ENCODE results near the gene DOP1A.
A peak's percentile ranks its signal among the peaks of the same experiment; 100 is the strongest.
"Not testable (repeated sequence)": the region's sequence is repeated elsewhere in the genome, so short reads cannot be mapped to it uniquely, and the experiment has no call there.

Gene DOP1A

DNA sequence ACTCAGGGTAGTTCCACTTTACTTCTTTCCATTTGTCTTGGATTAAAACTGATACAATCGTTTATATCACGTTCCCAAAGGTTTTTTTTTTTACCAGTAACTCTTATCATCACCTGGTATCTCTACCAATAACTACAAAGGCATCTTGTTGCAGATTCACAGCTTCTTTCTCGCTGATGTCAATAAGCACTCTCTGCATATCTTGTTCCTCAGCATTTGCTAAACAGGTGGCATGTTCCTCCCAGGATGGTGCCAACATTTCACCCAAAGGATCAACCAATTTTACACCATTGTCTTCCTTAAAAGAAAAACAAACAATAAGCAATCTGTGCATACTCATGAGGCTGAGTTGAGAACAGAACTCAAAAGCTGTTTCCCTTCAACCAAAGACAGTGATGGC, 121.0 kb downstream of the DOP1A start:
- Histone ChIP-seq H2AK5ac (ENCODE audit: low read depth, low read length) (no peak overlapping the region), H2BK5ac (ENCODE audit: low read length) (no peak overlapping the region), H2BK12ac (ENCODE audit: low read length) (no peak overlapping the region), H2BK120ac (ENCODE audit: low read depth, low read length) (no peak overlapping the region), H3K27me3 (ENCODE audit: control insufficient read depth in 3 of 3, insufficient read depth in 3 of 3, low read depth in 1 of 3, low read length in 3 of 3) (no peaks in the 10 kb centered on the region), H3K79me1 (ENCODE audit: low read depth, low read length) (no peaks in the 10 kb centered on the region), H3K23ac (ENCODE audit: low read depth, low read length, poor library complexity) (no peak overlapping the region), H3K14ac (ENCODE audit: low read length) (no peak overlapping the region), H2BK15ac (ENCODE audit: low read length) (no peak overlapping the region), H3K4me1 (ENCODE audit: control insufficient read depth in 2 of 2, insufficient read depth in 1 of 2, low read depth in 1 of 2, low read length in 2 of 2) (peaks cover 2 to 3% of the 10 kb centered on the region in 2 donors), H3K4me2 (ENCODE audit: insufficient read depth, low read length, poor library complexity, severe bottlenecking) (no peak overlapping the region), H3K27ac (replicated peaks; ENCODE audit: low read length) (no peak overlapping the region), H3K4ac (ENCODE audit: low read length) (no peak overlapping the region), H3K18ac (ENCODE audit: low read length) (no peak overlapping the region), H3K9ac (ENCODE audit: low read depth, low read length, poor library complexity) (no peak overlapping the region), H3K4me3 (ENCODE audit: low read length in 2 of 2) (no peak overlapping the region), H4K91ac (ENCODE audit: low read depth, low read length, poor library complexity) (no peak overlapping the region), H3K9me3 (replicated peaks in 1 of 2; ENCODE audit: control insufficient read depth in 2 of 2, insufficient read depth in 1 of 2, low read depth in 1 of 2, low read length in 2 of 2) (no peaks in the 10 kb centered on the region), H2AFZ (ENCODE audit: low read length) (no peak overlapping the region), H3K36me3 (replicated peaks in 1 of 2; ENCODE audit: control insufficient read depth in 2 of 2, insufficient read depth in 2 of 2, low read length in 2 of 2) (peaks cover 17 to 74% of the 10 kb centered on the region in 2 donors), H4K8ac (ENCODE audit: low read depth, low read length) (no peak overlapping the region)
- no CpG with 5 or more reads among the region's 3 CpGs for WGBS, 2 donors (ENCODE audit: extremely low coverage in 2 of 2, insufficient read length in 2 of 2, insufficient replicate concordance in 1 of 2)
- DNase-seq (ENCODE audit: low spot score) = no peak

GRCh38 chr6:83190626-83191025, 123.2 kb downstream of the DOP1A start:
- peaks cover 3 to 8% of the 10 kb centered on the region in 2 donors for H3K4me1 ChIP-seq (ENCODE audit: control insufficient read depth in 2 of 2, insufficient read depth in 1 of 2, low read depth in 1 of 2, low read length in 2 of 2)
- no peak overlapping the region for H2BK15ac ChIP-seq (ENCODE audit: low read length)
- H3K4me3 ChIP-seq (ENCODE audit: low read length in 2 of 2) = no peak overlapping the region
- H3K18ac ChIP-seq (ENCODE audit: low read length) = no peak overlapping the region
- H3K9ac ChIP-seq (ENCODE audit: low read depth, low read length, poor library complexity) = peak overlapping the region; percentile 24
- DNase-seq (ENCODE audit: low spot score) = no peak
- no peak overlapping the region for H4K91ac ChIP-seq (ENCODE audit: low read depth, low read length, poor library complexity)
- H3K9me3 ChIP-seq (replicated peaks in 1 of 2; ENCODE audit: control insufficient read depth in 2 of 2, insufficient read depth in 1 of 2, low read depth in 1 of 2, low read length in 2 of 2) = no peaks in the 10 kb centered on the region
- WGBS, 2 donors (ENCODE audit: extremely low coverage in 2 of 2, insufficient read length in 2 of 2, insufficient replicate concordance in 1 of 2) = no CpG with 5 or more reads among the region's 6 CpGs
- no peak overlapping the region for H3K27ac ChIP-seq (replicated peaks; ENCODE audit: low read length)
- H3K4me2 ChIP-seq (ENCODE audit: insufficient read depth, low read length, poor library complexity, severe bottlenecking) = no peak overlapping the region
- H3K27me3 ChIP-seq (ENCODE audit: control insufficient read depth in 3 of 3, insufficient read depth in 3 of 3, low read depth in 1 of 3, low read length in 3 of 3) = no peaks in the 10 kb centered on the region
- H2BK12ac ChIP-seq (ENCODE audit: low read length) = no peak overlapping the region
- peaks cover 13 to 64% of the 10 kb centered on the region in 2 donors for H3K36me3 ChIP-seq (replicated peaks in 1 of 2; ENCODE audit: control insufficient read depth in 2 of 2, insufficient read depth in 2 of 2, low read length in 2 of 2)
- H3K23ac ChIP-seq (ENCODE audit: low read depth, low read length, poor library complexity) = no peak overlapping the region
- H3K14ac ChIP-seq (ENCODE audit: low read length) = no peak overlapping the region
- no peak overlapping the region for H2AFZ ChIP-seq (ENCODE audit: low read length)
- H3K4ac ChIP-seq (ENCODE audit: low read length) = no peak overlapping the region
- no peak overlapping the region for H2BK5ac ChIP-seq (ENCODE audit: low read length)
- no peak overlapping the region for H2BK120ac ChIP-seq (ENCODE audit: low read depth, low read length)
- no peak overlapping the region for H4K8ac ChIP-seq (ENCODE audit: low read depth, low read length)
- H3K79me1 ChIP-seq (ENCODE audit: low read depth, low read length) = no peaks in the 10 kb centered on the region
- H2AK5ac ChIP-seq (ENCODE audit: low read depth, low read length) = no peak overlapping the region

- H3K4ac ChIP-seq (ENCODE audit: low read length); H2BK15ac ChIP-seq (ENCODE audit: low read length); H3K9me3 ChIP-seq (replicated peaks in 1 of 2; ENCODE audit: control insufficient read depth in 2 of 2, insufficient read depth in 1 of 2, low read depth in 1 of 2, low read length in 2 of 2); H3K9ac ChIP-seq (ENCODE audit: low read depth, low read length, poor library complexity); H2AFZ ChIP-seq (ENCODE audit: low read length); H2AK5ac ChIP-seq (ENCODE audit: low read depth, low read length); H2BK5ac ChIP-seq (ENCODE audit: low read length); H4K8ac ChIP-seq (ENCODE audit: low read depth, low read length); H2BK120ac ChIP-seq (ENCODE audit: low read depth, low read length); H3K4me1 ChIP-seq (ENCODE audit: control insufficient read depth in 2 of 2, insufficient read depth in 1 of 2, low read depth in 1 of 2, low read length in 2 of 2); H3K23ac ChIP-seq (ENCODE audit: low read depth, low read length, poor library complexity); H2BK12ac ChIP-seq (ENCODE audit: low read length); H3K27me3 ChIP-seq (ENCODE audit: control insufficient read depth in 3 of 3, insufficient read depth in 3 of 3, low read depth in 1 of 3, low read length in 3 of 3); H4K91ac ChIP-seq (ENCODE audit: low read depth, low read length, poor library complexity); DNase-seq (ENCODE audit: low spot score); H3K18ac ChIP-seq (ENCODE audit: low read length); H3K14ac ChIP-seq (ENCODE audit: low read length); H3K79me1 ChIP-seq (ENCODE audit: low read depth, low read length); H3K27ac ChIP-seq (replicated peaks; ENCODE audit: low read length): not testable (repeated sequence)
- H3K4me3 ChIP-seq (ENCODE audit: low read length in 2 of 2) = peak overlapping the region in 1 of 2 donors; percentile 73
- peaks cover 13 to 64% of the 10 kb centered on the region in 2 donors for H3K36me3 ChIP-seq (replicated peaks in 1 of 2; ENCODE audit: control insufficient read depth in 2 of 2, insufficient read depth in 2 of 2, low read length in 2 of 2)
- no CpG with 5 or more reads among the region's 18 CpGs for WGBS, 2 donors (ENCODE audit: extremely low coverage in 2 of 2, insufficient read length in 2 of 2, insufficient replicate concordance in 1 of 2)
- peak overlapping the region; percentile 37 for H3K4me2 ChIP-seq (ENCODE audit: insufficient read depth, low read length, poor library complexity, severe bottlenecking)
These were observed 124.5 kb downstream of the DOP1A start for GRCh38 chr6:83191974-83192373.

DNA sequence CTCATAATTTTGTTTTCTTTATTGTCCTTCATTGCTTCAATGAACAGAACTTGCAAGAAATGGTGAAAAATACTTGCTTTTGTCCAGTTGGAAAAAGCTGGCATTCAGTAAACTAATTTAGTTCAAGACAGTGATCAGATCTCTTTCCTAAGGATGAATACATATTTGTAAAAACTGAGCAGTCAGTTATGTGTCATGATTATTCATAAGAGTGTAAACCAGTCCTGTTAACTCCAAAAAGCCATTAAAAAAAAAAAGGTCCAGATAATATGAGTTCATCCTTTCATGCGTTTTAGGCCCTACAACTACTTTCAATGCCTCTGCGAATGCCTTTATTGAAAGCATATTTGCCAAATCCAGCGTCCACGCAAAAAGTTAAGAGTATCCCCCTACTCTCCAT, 125.0 kb downstream of the DOP1A start:
- Histone ChIP-seq H3K27ac (replicated peaks; ENCODE audit: low read length) (no peak overlapping the region), H3K14ac (ENCODE audit: low read length) (no peak overlapping the region), H2AK5ac (ENCODE audit: low read depth, low read length) (no peak overlapping the region), H3K18ac (ENCODE audit: low read length) (no peak overlapping the region), H2BK15ac (ENCODE audit: low read length) (no peak overlapping the region), H3K27me3 (ENCODE audit: control insufficient read depth in 3 of 3, insufficient read depth in 3 of 3, low read depth in 1 of 3, low read length in 3 of 3) (no peaks in the 10 kb centered on the region), H3K9ac (ENCODE audit: low read depth, low read length, poor library complexity) (peak overlapping the region; percentile 87), H3K9me3 (replicated peaks in 1 of 2; ENCODE audit: control insufficient read depth in 2 of 2, insufficient read depth in 1 of 2, low read depth in 1 of 2, low read length in 2 of 2) (no peaks in the 10 kb centered on the region), H3K36me3 (replicated peaks in 1 of 2; ENCODE audit: control insufficient read depth in 2 of 2, insufficient read depth in 2 of 2, low read length in 2 of 2) (peaks cover 13 to 64% of the 10 kb centered on the region in 2 donors), H3K4me3 (ENCODE audit: low read length in 2 of 2) (peak overlapping the region; percentile 73 to 95), H2BK120ac (ENCODE audit: low read depth, low read length) (no peak overlapping the region), H3K4me2 (ENCODE audit: insufficient read depth, low read length, poor library complexity, severe bottlenecking) (peak overlapping the region; percentile 54), H3K23ac (ENCODE audit: low read depth, low read length, poor library complexity) (no peak overlapping the region), H3K79me1 (ENCODE audit: low read depth, low read length) (no peaks in the 10 kb centered on the region), H3K4me1 (ENCODE audit: control insufficient read depth in 2 of 2, insufficient read depth in 1 of 2, low read depth in 1 of 2, low read length in 2 of 2) (peaks cover 3 to 8% of the 10 kb centered on the region in 2 donors), H4K91ac (ENCODE audit: low read depth, low read length, poor library complexity) (no peak overlapping the region), H3K4ac (ENCODE audit: low read length) (no peak overlapping the region), H2BK5ac (ENCODE audit: low read length) (peak overlapping the region; percentile 58), H4K8ac (ENCODE audit: low read depth, low read length) (no peak overlapping the region), H2AFZ (ENCODE audit: low read length) (peak overlapping the region; percentile 93), H2BK12ac (ENCODE audit: low read length) (no peak overlapping the region)
- WGBS, 2 donors (ENCODE audit: extremely low coverage in 2 of 2, insufficient read length in 2 of 2, insufficient replicate concordance in 1 of 2) = no CpG with 5 or more reads among the region's 4 CpGs
- DNase-seq (ENCODE audit: low spot score) = no peak

Measured in neuronal stem cell (in vitro differentiated cells).